ENCODE results near the gene BAX.

BAX gene

GRCh38 chr19:48962849-48963165 lies 8.1 kb downstream of the BAX start:
- peak overlapping the region; percentile 3 for H3K4me3 ChIP-seq (ENCODE audit: low read depth, low read length)
- TF ChIP-seq, protein P1, sequence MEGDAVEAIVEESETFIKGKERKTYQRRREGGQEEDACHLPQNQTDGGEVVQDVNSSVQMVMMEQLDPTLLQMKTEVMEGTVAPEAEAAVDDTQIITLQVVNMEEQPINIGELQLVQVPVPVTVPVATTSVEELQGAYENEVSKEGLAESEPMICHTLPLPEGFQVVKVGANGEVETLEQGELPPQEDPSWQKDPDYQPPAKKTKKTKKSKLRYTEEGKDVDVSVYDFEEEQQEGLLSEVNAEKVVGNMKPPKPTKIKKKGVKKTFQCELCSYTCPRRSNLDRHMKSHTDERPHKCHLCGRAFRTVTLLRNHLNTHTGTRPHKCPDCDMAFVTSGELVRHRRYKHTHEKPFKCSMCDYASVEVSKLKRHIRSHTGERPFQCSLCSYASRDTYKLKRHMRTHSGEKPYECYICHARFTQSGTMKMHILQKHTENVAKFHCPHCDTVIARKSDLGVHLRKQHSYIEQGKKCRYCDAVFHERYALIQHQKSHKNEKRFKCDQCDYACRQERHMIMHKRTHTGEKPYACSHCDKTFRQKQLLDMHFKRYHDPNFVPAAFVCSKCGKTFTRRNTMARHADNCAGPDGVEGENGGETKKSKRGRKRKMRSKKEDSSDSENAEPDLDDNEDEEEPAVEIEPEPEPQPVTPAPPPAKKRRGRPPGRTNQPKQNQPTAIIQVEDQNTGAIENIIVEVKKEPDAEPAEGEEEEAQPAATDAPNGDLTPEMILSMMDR (IDR thresholded peaks at IDR 0.05; ENCODE audit: borderline replicate concordance, insufficient read depth, low read depth, low read length) = no peak

DNA sequence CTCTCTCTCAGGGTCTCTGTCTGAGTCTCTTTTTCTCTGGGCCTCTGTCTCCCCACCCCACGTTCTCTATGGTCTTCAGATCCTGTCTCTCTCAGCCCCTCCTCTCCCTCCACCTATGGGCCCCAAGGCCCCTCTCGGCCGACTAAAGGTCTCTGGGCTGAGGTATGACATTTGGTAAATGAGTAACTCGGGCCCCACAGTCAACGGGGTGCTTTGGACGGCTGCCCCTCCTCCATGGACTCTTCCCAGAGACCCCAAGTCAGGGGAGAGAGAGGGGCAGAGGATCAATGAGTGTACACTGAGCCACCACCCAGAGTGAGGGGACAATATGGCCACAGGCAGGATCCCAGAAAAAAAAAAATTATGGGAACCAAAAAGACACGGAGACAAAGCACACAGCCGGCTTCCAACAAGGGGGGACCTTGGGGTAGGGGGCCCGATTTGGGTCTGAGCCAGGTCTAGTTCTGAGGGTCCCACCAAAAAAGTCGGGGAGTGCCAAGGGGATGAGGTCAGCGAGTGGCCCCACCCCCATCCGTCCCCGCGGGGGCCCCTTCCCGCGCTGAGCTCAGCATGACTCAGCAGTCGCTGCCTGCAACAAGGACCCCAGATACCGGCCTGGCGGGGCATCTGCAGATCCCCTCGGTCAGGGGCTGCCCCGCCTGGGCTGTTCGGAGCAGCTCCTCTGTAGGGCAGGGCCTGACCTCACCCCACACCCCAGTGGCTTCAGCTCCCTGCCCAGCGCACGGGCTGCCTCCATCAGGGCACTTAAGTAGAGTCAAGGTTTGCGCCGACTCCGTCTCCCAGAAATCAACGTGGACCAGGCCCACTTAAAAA lies 8.9 kb downstream of the BAX start:
- TF ChIP-seq, protein P1 (IDR thresholded peaks at IDR 0.05; ENCODE audit: borderline replicate concordance, insufficient read depth, low read depth, low read length) = no peak
- H3K4me3 ChIP-seq (ENCODE audit: low read depth, low read length) = peak overlapping the region; percentile 68

- TF ChIP-seq, protein P1 (IDR thresholded peaks at IDR 0.05; ENCODE audit: borderline replicate concordance, insufficient read depth, low read depth, low read length) = no peak
- peak overlapping the region; percentile 68 for H3K4me3 ChIP-seq (ENCODE audit: low read depth, low read length)
Observed at GRCh38 chr19:48964205-48965039, 9.7 kb downstream of the BAX start.

DNA sequence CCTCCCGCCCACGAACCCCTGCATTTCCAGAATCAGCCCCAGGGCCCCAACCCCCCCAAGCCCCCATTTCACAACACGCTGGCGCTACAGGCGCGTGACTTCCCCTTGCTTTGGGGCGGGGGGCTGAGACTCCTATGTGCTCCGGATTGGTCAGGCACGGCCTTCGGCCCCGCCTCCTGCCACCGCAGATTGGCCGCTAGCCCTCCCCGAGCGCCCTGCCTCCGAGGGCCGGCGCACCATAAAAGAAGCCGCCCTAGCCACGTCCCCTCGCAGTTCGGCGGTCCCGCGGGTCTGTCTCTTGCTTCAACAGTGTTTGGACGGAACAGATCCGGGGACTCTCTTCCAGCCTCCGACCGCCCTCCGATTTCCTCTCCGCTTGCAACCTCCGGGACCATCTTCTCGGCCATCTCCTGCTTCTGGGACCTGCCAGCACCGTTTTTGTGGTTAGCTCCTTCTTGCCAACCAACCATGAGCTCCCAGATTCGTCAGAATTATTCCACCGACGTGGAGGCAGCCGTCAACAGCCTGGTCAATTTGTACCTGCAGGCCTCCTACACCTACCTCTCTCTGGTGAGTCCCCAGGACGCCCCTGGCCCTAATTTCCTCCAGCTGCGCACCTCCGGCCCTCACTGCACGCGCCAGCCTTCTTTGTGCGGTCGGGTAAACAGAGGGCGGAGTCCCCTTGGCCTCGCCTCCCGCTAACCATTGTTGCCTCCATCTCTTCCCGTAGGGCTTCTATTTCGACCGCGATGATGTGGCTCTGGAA lies 10.5 kb downstream of the BAX start, which contains the start of gene FTL:
Gene FTL (plus strand): TSS at position 270 of the 766 bp plus-strand sequence. CDS start 199 bp downstream, at position 469.
- peak within 1 kb of the TSS; percentile 68 for H3K4me3 ChIP-seq (ENCODE audit: low read depth, low read length)
- TF ChIP-seq, protein P1 (IDR thresholded peaks at IDR 0.05; ENCODE audit: borderline replicate concordance, insufficient read depth, low read depth, low read length) = no peak

DNA sequence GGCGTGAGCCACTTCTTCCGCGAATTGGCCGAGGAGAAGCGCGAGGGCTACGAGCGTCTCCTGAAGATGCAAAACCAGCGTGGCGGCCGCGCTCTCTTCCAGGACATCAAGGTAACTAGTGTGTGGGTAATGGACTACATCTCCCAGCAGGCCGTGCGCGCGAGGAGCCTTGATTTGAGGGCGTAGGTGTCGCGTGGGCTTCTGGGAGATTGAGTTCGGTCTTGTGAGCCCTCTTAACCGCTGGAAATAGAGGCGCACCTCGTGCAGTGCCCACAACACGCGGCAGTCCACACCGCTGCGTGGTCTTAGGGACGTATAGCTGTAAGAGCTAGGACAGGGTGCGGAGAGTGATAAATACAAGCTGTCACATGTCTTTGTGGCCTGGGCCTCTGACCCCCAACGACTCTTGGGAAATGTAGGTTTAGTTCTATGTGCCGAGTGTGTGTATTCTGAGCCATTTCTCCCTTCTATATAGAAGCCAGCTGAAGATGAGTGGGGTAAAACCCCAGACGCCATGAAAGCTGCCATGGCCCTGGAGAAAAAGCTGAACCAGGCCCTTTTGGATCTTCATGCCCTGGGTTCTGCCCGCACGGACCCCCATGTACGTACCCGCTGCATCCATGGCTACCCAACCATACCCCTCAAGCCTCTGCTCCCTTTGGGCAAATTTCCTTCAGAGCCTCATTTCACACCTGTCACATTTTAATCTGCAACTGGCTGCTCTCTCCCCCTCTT lies 11.3 kb downstream of the BAX start:
- peak overlapping the region; percentile 68 for H3K4me3 ChIP-seq (ENCODE audit: low read depth, low read length)
- TF ChIP-seq, protein P1 (IDR thresholded peaks at IDR 0.05; ENCODE audit: borderline replicate concordance, insufficient read depth, low read depth, low read length) = no peak

DNA sequence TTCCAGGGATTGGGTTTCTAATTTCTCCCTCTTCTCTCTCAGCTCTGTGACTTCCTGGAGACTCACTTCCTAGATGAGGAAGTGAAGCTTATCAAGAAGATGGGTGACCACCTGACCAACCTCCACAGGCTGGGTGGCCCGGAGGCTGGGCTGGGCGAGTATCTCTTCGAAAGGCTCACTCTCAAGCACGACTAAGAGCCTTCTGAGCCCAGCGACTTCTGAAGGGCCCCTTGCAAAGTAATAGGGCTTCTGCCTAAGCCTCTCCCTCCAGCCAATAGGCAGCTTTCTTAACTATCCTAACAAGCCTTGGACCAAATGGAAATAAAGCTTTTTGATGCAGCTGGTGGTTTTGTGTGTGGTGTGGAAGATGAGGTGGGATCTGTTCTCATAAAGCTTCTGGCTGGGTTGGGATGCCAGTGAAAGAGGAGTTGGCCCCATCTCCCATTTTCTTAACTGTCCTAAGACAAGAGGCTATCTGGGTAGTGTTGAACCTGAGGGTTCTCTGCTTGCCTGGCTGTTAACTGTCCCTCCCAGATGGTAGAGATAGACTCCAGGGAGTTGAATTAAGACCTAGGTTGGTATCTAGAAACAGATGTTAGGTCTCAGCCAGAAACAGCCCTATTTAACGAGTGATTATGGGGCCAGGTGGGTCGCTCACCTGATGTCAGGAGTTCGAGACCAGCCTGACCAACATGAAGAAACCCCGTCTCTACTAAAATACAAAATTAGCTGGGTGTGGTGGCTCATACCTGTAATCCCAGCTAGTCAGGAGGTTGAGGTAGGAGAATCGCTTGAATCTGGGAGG lies 12.1 kb downstream of the BAX start:
- TF ChIP-seq, protein P1 (IDR thresholded peaks at IDR 0.05; ENCODE audit: borderline replicate concordance, insufficient read depth, low read depth, low read length) = no peak
- peak overlapping the region; percentile 68 for H3K4me3 ChIP-seq (ENCODE audit: low read depth, low read length)

Data from GM12875 (cell line).